NT2/D1 (cell line): ENCODE data around the gene KIAA0232.

Source experiments
- YY1 ChIP-seq: IDR thresholded peaks from 2 replicates; pipeline ENCODE4 v1.6.1; 2011; ENCODE audit not compliant: insufficient read length, insufficient read depth
- ZNF274 ChIP-seq: IDR thresholded peaks from 2 replicates; pipeline ENCODE4 v1.6.1; 2011; ENCODE audit warnings: mild to moderate bottlenecking, low read depth, low read length

DNA sequence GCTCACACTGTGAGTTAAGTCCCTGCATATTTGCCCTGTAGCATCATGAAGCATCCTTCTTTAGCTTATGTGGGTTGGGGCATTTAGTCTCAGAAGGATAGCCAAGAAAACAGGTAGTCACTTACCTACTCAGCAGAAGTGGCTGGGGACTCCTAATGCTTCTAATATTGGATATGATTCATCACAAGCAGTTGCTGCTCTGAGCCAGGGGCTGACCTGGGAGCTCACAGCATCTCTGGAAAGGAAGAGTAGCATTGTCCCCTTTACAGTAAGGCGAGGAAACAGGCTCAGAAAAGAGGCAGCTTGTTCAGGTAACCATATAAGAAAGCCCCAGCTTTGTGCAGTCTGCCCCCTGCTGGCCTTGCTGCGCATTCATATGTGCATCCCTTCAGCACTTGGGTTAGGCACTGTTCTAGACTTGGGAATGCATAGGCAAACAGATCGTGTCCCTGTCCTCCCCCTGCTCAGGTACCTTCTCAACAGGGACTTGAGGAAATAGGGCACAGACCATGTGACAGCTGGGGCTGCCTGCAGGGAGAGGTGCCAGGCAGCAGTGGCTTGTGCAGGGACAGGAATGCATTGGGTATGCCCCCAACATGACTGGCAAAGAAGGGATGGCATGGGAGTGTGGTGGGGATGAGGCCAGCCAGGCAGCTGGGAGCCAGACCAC is 91.4 kb downstream of the KIAA0232 start:
- no peak for TF ChIP-seq YY1
- no peak for TF ChIP-seq ZNF274
